ENCODE results near the gene PRELID1. TPM values are rescaled to one million over a fixed set of nuclear protein-coding genes. Genes with fewer than 3 reads are reported as not detected.

Gene PRELID1
- total and polyA plus RNA-seq, 5 donors from 2014 or later: 60.6 to 210 (median 191) TPM

DNA sequence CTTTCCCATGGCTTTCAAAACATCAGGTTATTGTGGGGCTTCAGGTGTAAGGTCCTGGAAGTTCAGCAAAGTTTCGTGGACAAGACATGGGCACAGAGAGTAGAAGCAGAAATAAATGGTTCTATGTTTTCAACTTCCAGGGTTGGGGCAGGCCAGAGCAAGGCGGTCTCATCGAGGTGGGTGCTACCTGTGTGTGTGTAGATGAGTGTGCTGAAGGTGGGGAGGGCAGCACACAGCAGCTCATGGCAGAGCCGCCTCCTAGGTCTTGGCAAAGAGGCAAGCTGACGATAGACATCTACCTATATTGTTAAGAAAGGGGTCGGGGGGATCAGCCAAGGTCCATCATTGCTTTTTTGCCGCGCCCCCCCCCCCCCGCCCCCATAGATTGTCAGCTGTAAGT is 3.9 kb upstream of the PRELID1 start:
- DNase-seq (no peak), ATAC-seq (ENCODE audit: low read depth in 2 of 2) (no peak)
- Mint-ChIP-seq H3K4me1 (peaks cover 37 to 80% (median 57%) of the 10 kb centered on the region in 4 donors), H3K36me3 (peaks cover 14% of the 10 kb centered on the region), H3K4me3 (peak overlapping the region in 2 of 4 donors; percentile 5 to 86), H3K9me3 (no peaks in the 10 kb centered on the region), H3K27ac (peak overlapping the region; percentile 37 to 93 (median 87)), H3K27me3 (peaks cover 4% of the 10 kb centered on the region)
- Histone ChIP-seq H3K27ac (ENCODE audit: insufficient read depth, low read length, poor library complexity, severe bottlenecking) (peak overlapping the region; percentile 69), H3K27me3 (ENCODE audit: control insufficient read depth, insufficient read depth, low read length) (no peaks in the 10 kb centered on the region), H3K4me3 (ENCODE audit: low read depth, low read length) (no peak overlapping the region), H3K4me1 (ENCODE audit: control insufficient read depth, insufficient read depth, low read length, poor library complexity, severe bottlenecking) (peaks cover 64% of the 10 kb centered on the region), H3K36me3 (ENCODE audit: control insufficient read depth, insufficient read depth, low read length) (peaks cover 15% of the 10 kb centered on the region), H3K9me3 (ENCODE audit: control insufficient read depth in 2 of 2, low read length in 2 of 2) (no peaks in the 10 kb centered on the region)

DNA sequence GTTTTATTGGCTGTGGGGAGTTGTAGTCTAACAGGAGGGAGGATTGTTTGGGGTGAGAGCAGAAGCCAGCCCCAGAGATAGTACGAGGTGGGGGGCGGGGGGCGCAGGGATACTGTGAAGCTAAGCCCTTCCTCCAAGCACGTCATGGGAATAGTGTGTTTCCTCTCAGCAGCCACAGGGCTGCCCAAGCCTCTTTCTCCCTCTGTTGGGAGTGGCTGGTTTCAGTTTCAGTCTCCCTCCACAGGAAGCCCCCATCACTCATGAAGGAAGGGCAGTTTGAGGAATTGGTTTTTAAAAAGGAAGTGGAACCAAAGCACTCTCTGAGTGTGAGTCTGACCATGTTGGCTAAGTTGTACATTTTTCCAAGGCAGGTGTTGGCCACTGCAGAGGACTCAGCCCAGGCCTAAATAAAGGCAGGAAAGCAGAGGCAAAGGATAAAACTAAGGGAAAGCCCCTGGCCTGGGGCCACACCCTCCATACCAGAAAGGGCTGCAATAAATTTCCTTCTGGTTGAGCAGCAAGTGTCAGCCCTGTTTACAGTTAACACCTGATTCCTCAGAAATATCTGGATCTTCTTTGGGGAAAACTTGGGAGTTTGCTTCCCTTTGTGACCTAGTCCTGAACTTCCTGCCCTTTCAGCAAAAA is 3.2 kb upstream of the PRELID1 start:
- DNase-seq: peak; percentile 34 to 70 (median 34)
- peaks cover 70% of the 10 kb centered on the region for H3K4me1 ChIP-seq (ENCODE audit: control insufficient read depth, insufficient read depth, low read length, poor library complexity, severe bottlenecking)
- H3K9me3 ChIP-seq (ENCODE audit: control insufficient read depth in 2 of 2, low read length in 2 of 2): no peaks in the 10 kb centered on the region
- peak overlapping the region; percentile 87 to 96 (median 93) for H3K27ac Mint-ChIP-seq
- peaks cover 37 to 84% (median 62%) of the 10 kb centered on the region in 4 donors for H3K4me1 Mint-ChIP-seq
- peak overlapping the region; percentile 70 to 94 (median 86) for H3K4me3 Mint-ChIP-seq
- H3K27me3 Mint-ChIP-seq: peaks cover 4% of the 10 kb centered on the region
- peak overlapping the region; percentile 55 for H3K4me3 ChIP-seq (ENCODE audit: low read depth, low read length)
- peak overlapping the region; percentile 69 for H3K27ac ChIP-seq (ENCODE audit: insufficient read depth, low read length, poor library complexity, severe bottlenecking)
- peaks cover 12% of the 10 kb centered on the region for H3K36me3 Mint-ChIP-seq
- no peaks in the 10 kb centered on the region for H3K27me3 ChIP-seq (ENCODE audit: control insufficient read depth, insufficient read depth, low read length)
- ATAC-seq (ENCODE audit: low read depth in 2 of 2): peak; percentile 17 to 35
- no peaks in the 10 kb centered on the region for H3K9me3 Mint-ChIP-seq
- H3K36me3 ChIP-seq (ENCODE audit: control insufficient read depth, insufficient read depth, low read length): peaks cover 9% of the 10 kb centered on the region

DNA sequence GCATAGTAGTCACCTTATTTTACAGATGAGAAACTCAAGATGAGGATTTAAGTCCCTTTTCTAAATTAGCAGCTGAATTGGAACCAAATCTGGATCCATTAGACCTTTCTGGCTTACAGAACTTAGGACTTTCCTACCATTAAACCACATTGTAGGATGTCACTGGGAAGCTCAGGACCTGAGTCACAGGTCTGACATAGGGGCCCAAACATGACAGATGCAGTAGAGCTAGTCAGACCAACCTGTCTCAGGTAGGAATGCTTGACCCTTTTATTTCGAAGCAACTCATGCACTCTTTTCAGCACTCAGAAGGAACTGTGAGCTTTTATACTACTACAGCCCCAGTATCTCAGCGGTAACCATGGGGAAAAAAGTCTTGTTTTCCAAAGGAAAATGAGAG is 2.6 kb upstream of the PRELID1 start:
- no peak for ATAC-seq (ENCODE audit: low read depth in 2 of 2)

GRCh38 chr5:177301503-177302165 is 2.0 kb upstream of the PRELID1 start:
- peaks cover 8% of the 10 kb centered on the region for H3K36me3 Mint-ChIP-seq
- DNase-seq: no peak
- peak overlapping the region; percentile 30 for H3K27ac ChIP-seq (ENCODE audit: insufficient read depth, low read length, poor library complexity, severe bottlenecking)
- peak overlapping the region; percentile 92 to 99 (median 95) for H3K4me3 Mint-ChIP-seq
- peaks cover 4% of the 10 kb centered on the region for H3K27me3 Mint-ChIP-seq
- H3K9me3 Mint-ChIP-seq: no peaks in the 10 kb centered on the region
- no peak overlapping the region for H3K4me3 ChIP-seq (ENCODE audit: low read depth, low read length)
- H3K9me3 ChIP-seq (ENCODE audit: control insufficient read depth in 2 of 2, low read length in 2 of 2): no peaks in the 10 kb centered on the region
- H3K4me1 Mint-ChIP-seq: peaks cover 27 to 84% (median 57%) of the 10 kb centered on the region in 4 donors
- ATAC-seq (ENCODE audit: low read depth in 2 of 2): no peak
- peaks cover 66% of the 10 kb centered on the region for H3K4me1 ChIP-seq (ENCODE audit: control insufficient read depth, insufficient read depth, low read length, poor library complexity, severe bottlenecking)
- no peaks in the 10 kb centered on the region for H3K27me3 ChIP-seq (ENCODE audit: control insufficient read depth, insufficient read depth, low read length)
- peak overlapping the region; percentile 82 to 96 (median 91) for H3K27ac Mint-ChIP-seq
- peaks cover 15% of the 10 kb centered on the region for H3K36me3 ChIP-seq (ENCODE audit: control insufficient read depth, insufficient read depth, low read length)

More for the DNA sequence above, 2.6 kb upstream of the PRELID1 start:
- H3K27ac Mint-ChIP-seq: peak overlapping the region; percentile 87 to 96 (median 93)
- H3K4me3 Mint-ChIP-seq: peak overlapping the region; percentile 13 to 94 (median 86)
- Histone ChIP-seq H3K27ac (ENCODE audit: insufficient read depth, low read length, poor library complexity, severe bottlenecking) (peak overlapping the region; percentile 69), H3K4me1 (ENCODE audit: control insufficient read depth, insufficient read depth, low read length, poor library complexity, severe bottlenecking) (peaks cover 71% of the 10 kb centered on the region), H3K4me3 (ENCODE audit: low read depth, low read length) (peak overlapping the region; percentile 55), H3K9me3 (ENCODE audit: control insufficient read depth in 2 of 2, low read length in 2 of 2) (no peaks in the 10 kb centered on the region), H3K36me3 (ENCODE audit: control insufficient read depth, insufficient read depth, low read length) (peaks cover 12% of the 10 kb centered on the region), H3K27me3 (ENCODE audit: control insufficient read depth, insufficient read depth, low read length) (no peaks in the 10 kb centered on the region)
- peaks cover 8% of the 10 kb centered on the region for H3K36me3 Mint-ChIP-seq
- peaks cover 4% of the 10 kb centered on the region for H3K27me3 Mint-ChIP-seq
- H3K4me1 Mint-ChIP-seq: peaks cover 34 to 84% (median 59%) of the 10 kb centered on the region in 4 donors
- no peak for DNase-seq
- H3K9me3 Mint-ChIP-seq: no peaks in the 10 kb centered on the region

DNA sequence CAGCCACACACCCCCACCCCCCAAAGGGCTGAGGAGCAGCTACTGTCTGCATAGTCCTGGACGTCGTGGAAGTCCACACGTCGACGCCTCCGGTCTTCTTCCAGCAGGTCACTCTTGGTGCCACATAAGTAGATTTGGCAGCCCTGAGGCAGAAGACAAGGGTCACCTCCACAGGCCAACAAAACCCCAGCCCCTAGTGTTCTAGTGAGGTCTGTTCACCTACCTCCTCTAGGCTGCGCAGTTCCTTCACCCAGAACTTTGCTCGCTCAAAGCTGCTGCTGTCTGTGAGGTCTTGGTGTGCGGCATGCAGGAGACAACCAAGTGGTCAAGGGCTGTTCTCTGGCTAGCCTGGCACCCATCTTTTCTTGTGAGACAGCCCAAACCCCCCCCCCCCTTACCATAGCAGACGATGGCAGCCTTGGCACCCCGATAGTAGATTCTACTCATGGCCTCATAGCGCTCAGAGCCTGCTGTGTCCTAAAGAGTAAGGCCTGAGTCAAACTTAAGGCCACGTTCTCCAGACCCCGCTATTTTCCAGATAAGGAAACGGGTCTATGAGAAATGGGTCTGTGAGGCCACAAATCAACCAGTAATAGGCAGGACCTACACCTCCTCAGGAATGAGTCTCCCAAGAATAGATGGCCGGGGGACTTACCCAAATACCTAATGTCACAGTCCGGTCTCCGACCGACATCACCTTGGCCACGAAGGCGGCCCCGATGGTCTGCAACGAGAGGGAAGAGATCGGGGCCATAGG is 1.1 kb upstream of the PRELID1 start:
- no peak for DNase-seq
- H3K27me3 ChIP-seq (ENCODE audit: control insufficient read depth, insufficient read depth, low read length): no peaks in the 10 kb centered on the region
- Mint-ChIP-seq H3K4me3 (peak overlapping the region; percentile 92 to 99 (median 95)), H3K4me1 (peaks cover 23 to 80% (median 56%) of the 10 kb centered on the region in 4 donors), H3K27me3 (peaks cover 4% of the 10 kb centered on the region), H3K27ac (peak overlapping the region; percentile 75 to 91 (median 82)), H3K9me3 (no peaks in the 10 kb centered on the region), H3K36me3 (peaks cover 12% of the 10 kb centered on the region)
- ATAC-seq (ENCODE audit: low read depth in 2 of 2): no peak
- H3K27ac ChIP-seq (ENCODE audit: insufficient read depth, low read length, poor library complexity, severe bottlenecking): peak overlapping the region; percentile 70
- H3K4me1 ChIP-seq (ENCODE audit: control insufficient read depth, insufficient read depth, low read length, poor library complexity, severe bottlenecking): peaks cover 62% of the 10 kb centered on the region
- peak overlapping the region; percentile 48 for H3K4me3 ChIP-seq (ENCODE audit: low read depth, low read length)
- H3K9me3 ChIP-seq (ENCODE audit: control insufficient read depth in 2 of 2, low read length in 2 of 2): no peaks in the 10 kb centered on the region
- H3K36me3 ChIP-seq (ENCODE audit: control insufficient read depth, insufficient read depth, low read length): peaks cover 17% of the 10 kb centered on the region

DNA sequence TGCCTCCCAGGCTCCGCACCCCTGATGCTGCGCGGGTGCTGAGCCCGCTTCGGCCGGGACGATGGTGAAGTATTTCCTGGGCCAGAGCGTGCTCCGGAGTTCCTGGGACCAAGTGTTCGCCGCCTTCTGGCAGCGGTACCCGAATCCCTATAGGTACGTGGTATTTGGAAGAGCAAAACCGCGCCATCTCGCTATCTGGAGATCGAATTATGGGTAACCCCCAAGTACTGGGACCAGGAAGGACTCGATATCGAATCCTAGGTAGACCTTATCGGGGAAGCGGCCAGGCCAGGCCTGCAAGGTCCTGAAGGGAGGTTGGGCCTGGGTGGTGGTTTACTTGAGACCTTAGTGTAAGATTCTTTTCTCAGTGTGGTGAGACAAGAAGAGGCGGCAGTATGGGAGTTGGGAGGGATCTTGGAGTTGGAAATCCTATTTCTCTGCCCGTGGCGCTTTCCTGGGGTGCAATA is 359 bp downstream of the PRELID1 start:
- Histone ChIP-seq H3K36me3 (ENCODE audit: control insufficient read depth, insufficient read depth, low read length) (peaks cover 17% of the 10 kb centered on the region), H3K9me3 (ENCODE audit: control insufficient read depth in 2 of 2, low read length in 2 of 2) (no peaks in the 10 kb centered on the region), H3K4me1 (ENCODE audit: control insufficient read depth, insufficient read depth, low read length, poor library complexity, severe bottlenecking) (peaks cover 62% of the 10 kb centered on the region), H3K4me3 (ENCODE audit: low read depth, low read length) (peak overlapping the region; percentile 91), H3K27me3 (ENCODE audit: control insufficient read depth, insufficient read depth, low read length) (no peaks in the 10 kb centered on the region), H3K27ac (ENCODE audit: insufficient read depth, low read length, poor library complexity, severe bottlenecking) (peak overlapping the region; percentile 70)
- Mint-ChIP-seq H3K27ac (peak overlapping the region; percentile 91 to 95 (median 95)), H3K9me3 (no peaks in the 10 kb centered on the region), H3K27me3 (peaks cover 4% of the 10 kb centered on the region), H3K36me3 (peaks cover 12% of the 10 kb centered on the region), H3K4me3 (peak overlapping the region; percentile 92 to 99 (median 95)), H3K4me1 (peaks cover 21 to 78% (median 53%) of the 10 kb centered on the region in 4 donors)
- ATAC-seq (ENCODE audit: low read depth in 2 of 2) (no peak), DNase-seq (peak in 1 of 3 donors; percentile 45)

- no peak for ATAC-seq (ENCODE audit: low read depth in 2 of 2)
- peaks cover 4% of the 10 kb centered on the region for H3K27me3 Mint-ChIP-seq
- Histone ChIP-seq H3K36me3 (ENCODE audit: control insufficient read depth, insufficient read depth, low read length) (peaks cover 17% of the 10 kb centered on the region), H3K4me3 (ENCODE audit: low read depth, low read length) (peak overlapping the region; percentile 91), H3K27ac (ENCODE audit: insufficient read depth, low read length, poor library complexity, severe bottlenecking) (peak overlapping the region; percentile 70), H3K4me1 (ENCODE audit: control insufficient read depth, insufficient read depth, low read length, poor library complexity, severe bottlenecking) (peaks cover 63% of the 10 kb centered on the region), H3K9me3 (ENCODE audit: control insufficient read depth in 2 of 2, low read length in 2 of 2) (no peaks in the 10 kb centered on the region), H3K27me3 (ENCODE audit: control insufficient read depth, insufficient read depth, low read length) (no peaks in the 10 kb centered on the region)
- H3K36me3 Mint-ChIP-seq: peaks cover 12% of the 10 kb centered on the region
- H3K4me1 Mint-ChIP-seq: peaks cover 15 to 77% (median 50%) of the 10 kb centered on the region in 4 donors
- H3K4me3 Mint-ChIP-seq: peak overlapping the region; percentile 92 to 99 (median 95)
- peak overlapping the region; percentile 91 to 95 (median 95) for H3K27ac Mint-ChIP-seq
- H3K9me3 Mint-ChIP-seq: no peaks in the 10 kb centered on the region
- peak in 1 of 3 donors; percentile 44 for DNase-seq
Measured at GRCh38 chr5:177304392-177305119, 957 bp downstream of the PRELID1 start.

Data from CD4-positive, CD25-positive, alpha-beta regulatory T cell (primary cell).